WTC11 (cell line): ENCODE results near the gene TRMT6. TPM values are rescaled to one million over a fixed set of nuclear protein-coding genes. Genes with fewer than 3 reads are reported as not detected.

Source experiments
- ATAC-seq: fragments of 200-7000 bp; cut with Tn5 transposase; 2 replicates; pipeline ENCODE4 v1.10.0; 2021; ENCODE audit warnings: mild to moderate bottlenecking, moderate library complexity
- CTCF ChIA-PET: fragments of 300-600 bp; sonication (Branson Sonifier 250); formaldehyde crosslinking; loops from one replicate; lab custom pipeline; 2021; ENCODE audit warnings: antibody characterized with exemption; lab: Charles Lee
- POLR2A ChIA-PET: fragments of 350-600 bp; sonication (Branson Sonifier 250); formaldehyde crosslinking; loops from one replicate; lab custom pipeline; 2021; ENCODE audit warnings: antibody characterized with exemption; lab: Charles Lee
- DNase-seq: peaks from one replicate; pipeline ENCODE4 v3.0.0; 2021; ENCODE audit warnings: low spot score
- H3K27ac Mint-ChIP-seq: 2 replicates; pipeline ENCODE4 v1.8.0; 2021; ENCODE audit warnings: mixed read lengths
- H3K27me3 Mint-ChIP-seq: 2 replicates; pipeline ENCODE4 v1.8.0; 2021; ENCODE audit warnings: low read depth, mild to moderate bottlenecking, moderate library complexity, mixed read lengths
- H3K36me3 Mint-ChIP-seq: 2 replicates; pipeline ENCODE4 v1.8.0; 2021; ENCODE audit warnings: mixed read lengths
- H3K4me1 Mint-ChIP-seq: 2 replicates; pipeline ENCODE4 v1.8.0; 2022; ENCODE audit warnings: mixed read lengths
- H3K4me3 Mint-ChIP-seq: 2 replicates; pipeline ENCODE4 v1.8.0; 2021; ENCODE audit warnings: mild to moderate bottlenecking, moderate library complexity, mixed read lengths
- H3K9me3 Mint-ChIP-seq: 2 replicates; pipeline ENCODE4 v1.8.0; 2021; ENCODE audit warnings: mixed read lengths
- CBFB ChIP-seq: sonication (generic); formaldehyde crosslinking; IDR thresholded peaks from 2 replicates; pipeline ENCODE4 v1.8.1; 2022; ENCODE audit warnings: mild to moderate bottlenecking, low read depth, missing genetic modification reagents
- E2F1 ChIP-seq: sonication (generic); formaldehyde crosslinking; IDR thresholded peaks from 2 replicates; pipeline ENCODE4 v1.8.0; 2022; ENCODE audit warnings: mild to moderate bottlenecking, missing genetic modification reagents
- E2F5 ChIP-seq: sonication (generic); formaldehyde crosslinking; IDR thresholded peaks from 2 replicates; pipeline ENCODE4 v1.8.1; 2022; ENCODE audit warnings: mild to moderate bottlenecking, moderate library complexity, missing genetic modification reagents
- FOXK1 ChIP-seq: sonication (generic); formaldehyde crosslinking; IDR thresholded peaks from 2 replicates; pipeline ENCODE4 v1.8.0; 2022; ENCODE audit warnings: mild to moderate bottlenecking, moderate library complexity, missing genetic modification reagents
- FOXP4 ChIP-seq: sonication (generic); formaldehyde crosslinking; IDR thresholded peaks from 2 replicates; pipeline ENCODE4 v1.8.0; 2022; ENCODE audit warnings: mild to moderate bottlenecking, missing genetic modification reagents
- IRF1 ChIP-seq: sonication (generic); formaldehyde crosslinking; IDR thresholded peaks from 2 replicates; pipeline ENCODE4 v1.8.0; 2023; ENCODE audit warnings: missing genetic modification reagents
- JAZF1 ChIP-seq: fragments of 250-450 bp; sonication (Bioruptor Pico); IDR thresholded peaks from 2 replicates; pipeline ENCODE4 v1.9.0; 2021; ENCODE audit warnings: moderate library complexity, mild to moderate bottlenecking, inconsistent platforms
- MYBL2 ChIP-seq: sonication (generic); formaldehyde crosslinking; IDR thresholded peaks from 2 replicates; pipeline ENCODE4 v1.8.1; 2023; ENCODE audit warnings: mild to moderate bottlenecking, moderate library complexity, missing genetic modification reagents
- STAT6 ChIP-seq: sonication (generic); formaldehyde crosslinking; conservative IDR thresholded peaks from 2 replicates; pipeline ENCODE4 v1.8.1; 2023; ENCODE audit warnings: mild to moderate bottlenecking, low read depth, missing genetic modification reagents, moderate library complexity
- TEAD4 ChIP-seq: sonication (generic); formaldehyde crosslinking; IDR thresholded peaks from 2 replicates; pipeline ENCODE4 v1.8.0; 2022; ENCODE audit warnings: mild to moderate bottlenecking, missing genetic modification reagents
- TP53 ChIP-seq: sonication (generic); formaldehyde crosslinking; IDR thresholded peaks from 2 replicates; pipeline ENCODE4 v1.8.1; 2023; ENCODE audit warnings: mild to moderate bottlenecking, missing genetic modification reagents
- ZNF281 ChIP-seq: sonication (generic); formaldehyde crosslinking; IDR thresholded peaks from 2 replicates; pipeline ENCODE4 v1.8.0; 2023; ENCODE audit warnings: mild to moderate bottlenecking, missing genetic modification reagents
- ZNF396 ChIP-seq: fragments of 250-450 bp; sonication (Bioruptor Pico); IDR thresholded peaks from 2 replicates; pipeline ENCODE4 v1.8.0; 2021; ENCODE audit warnings: mild to moderate bottlenecking, moderate library complexity, borderline replicate concordance
- ZNF416 ChIP-seq: fragments of 250-450 bp; sonication (Bioruptor Pico); IDR thresholded peaks from 2 replicates; pipeline ENCODE4 v1.9.0; 2021; ENCODE audit warnings: mild to moderate bottlenecking, inconsistent platforms
- ZNF671 ChIP-seq: fragments of 250-450 bp; sonication (Bioruptor Pico); IDR thresholded peaks from 2 replicates; pipeline ENCODE4 v1.8.0; 2021; ENCODE audit warnings: mild to moderate bottlenecking
- total RNA-seq: library from RNA; stranded (reverse); gene quantifications from 3 replicates; pipeline ENCODE4 v1.2.3, GENCODE V29; 2021

Gene TRMT6
- total RNA-seq, 1 experiment from 2014 or later: 17.2 TPM

GRCh38 chr20:5895626-5896025 lies 54.7 kb downstream of the TRMT6 start (continued):
- TF ChIP-seq ZNF281 (no peak), E2F5 (CRISPR knock-in tag) (no peak), FOXP4 (CRISPR knock-in tag) (no peak), MYBL2 (CRISPR knock-in tag) (no peak), TP53 (CRISPR knock-in tag) (no peak), CBFB (CRISPR knock-in tag) (no peak), STAT6 (CRISPR knock-in tag) (no peak), ZNF416 (CRISPR knock-in tag) (no peak), ZNF671 (CRISPR knock-in tag) (no peak), ZNF396 (no peak), JAZF1 (no peak), TEAD4 (CRISPR knock-in tag) (no peak), E2F1 (no peak)

GRCh38 chr20:5893621-5894020 lies 56.7 kb downstream of the TRMT6 start:
- CTCF ChIA-PET: no interaction called here
- no peak overlapping the region for H3K27ac Mint-ChIP-seq
- ATAC-seq: no peak
- H3K27me3 Mint-ChIP-seq: peaks cover 15% of the 10 kb centered on the region
- no peak overlapping the region for H3K4me3 Mint-ChIP-seq
- no peak for DNase-seq
- POLR2A ChIA-PET: no interaction called here
- H3K36me3 Mint-ChIP-seq: no peaks in the 10 kb centered on the region
- H3K4me1 Mint-ChIP-seq: no peaks in the 10 kb centered on the region
- TF ChIP-seq FOXK1 (CRISPR knock-in tag): no peak
- TF ChIP-seq IRF1 (CRISPR knock-in tag): no peak
- TF ChIP-seq, all 79 proteins: peak for 0
- peaks cover 4% of the 10 kb centered on the region; the same call in 1 of the 2 replicates for H3K9me3 Mint-ChIP-seq
